RWPE2 (cell line): ENCODE data around the gene TMEM131L.
"Not testable (repeated sequence)": the region's sequence is repeated elsewhere in the genome, so short reads cannot be mapped to it uniquely, and the experiment has no call there.

Experiments
- ATAC-seq: fragments of 200-7000 bp; cut with Tn5 transposase; 3 replicates; pipeline ENCODE4 v1.9.1; 2021; ENCODE audit warnings: low read depth
- DNase-seq: peaks from one replicate; pipeline ENCODE4 v3.0.0-alpha.2; 2020; ENCODE audit warnings: low spot score
- H3K27ac ChIP-seq: fragments of 450-650 bp; 2 replicates; pipeline ENCODE4 v1.5.1; 2017; ENCODE audit warnings: mild to moderate bottlenecking; ENCODE audit not compliant: poor library complexity, severe bottlenecking
- H3K27me3 ChIP-seq: fragments of 250-450 bp; sonication (Bioruptor Pico); 2 replicates; pipeline ENCODE4 v1.5.1; 2021; ENCODE audit warnings: mild to moderate bottlenecking, moderate library complexity; ENCODE audit not compliant: insufficient read depth, poor library complexity, severe bottlenecking
- H3K36me3 ChIP-seq: fragments of 250-450 bp; sonication (Bioruptor Pico); 2 replicates; pipeline ENCODE4 v1.5.1; 2020; ENCODE audit warnings: low read depth, mild to moderate bottlenecking, moderate library complexity
- H3K4me1 ChIP-seq: fragments of 250-450 bp; sonication (Bioruptor Pico); 2 replicates; pipeline ENCODE4 v1.5.1; 2021; ENCODE audit warnings: mild to moderate bottlenecking, moderate library complexity; ENCODE audit not compliant: insufficient read depth, poor library complexity, severe bottlenecking
- H3K4me3 ChIP-seq: fragments of 250-450 bp; sonication (Bioruptor Pico); 2 replicates; pipeline ENCODE4 v1.5.1; 2021; ENCODE audit warnings: mild to moderate bottlenecking, moderate library complexity; ENCODE audit not compliant: severe bottlenecking
- H3K9me3 ChIP-seq: fragments of 250-450 bp; sonication (Bioruptor Pico); 2 replicates; pipeline ENCODE4 v1.5.1; 2021; ENCODE audit warnings: mild to moderate bottlenecking, moderate library complexity; ENCODE audit not compliant: severe bottlenecking
- TF ChIP-seq, protein P1 (sequence below): fragments of 450-650 bp; IDR thresholded peaks from one replicate; pipeline ENCODE4 v1.5.1; 2017; ENCODE audit warnings: mild to moderate bottlenecking, moderate library complexity; ENCODE audit not compliant: poor library complexity, severe bottlenecking

The TMEM131L gene

DNA sequence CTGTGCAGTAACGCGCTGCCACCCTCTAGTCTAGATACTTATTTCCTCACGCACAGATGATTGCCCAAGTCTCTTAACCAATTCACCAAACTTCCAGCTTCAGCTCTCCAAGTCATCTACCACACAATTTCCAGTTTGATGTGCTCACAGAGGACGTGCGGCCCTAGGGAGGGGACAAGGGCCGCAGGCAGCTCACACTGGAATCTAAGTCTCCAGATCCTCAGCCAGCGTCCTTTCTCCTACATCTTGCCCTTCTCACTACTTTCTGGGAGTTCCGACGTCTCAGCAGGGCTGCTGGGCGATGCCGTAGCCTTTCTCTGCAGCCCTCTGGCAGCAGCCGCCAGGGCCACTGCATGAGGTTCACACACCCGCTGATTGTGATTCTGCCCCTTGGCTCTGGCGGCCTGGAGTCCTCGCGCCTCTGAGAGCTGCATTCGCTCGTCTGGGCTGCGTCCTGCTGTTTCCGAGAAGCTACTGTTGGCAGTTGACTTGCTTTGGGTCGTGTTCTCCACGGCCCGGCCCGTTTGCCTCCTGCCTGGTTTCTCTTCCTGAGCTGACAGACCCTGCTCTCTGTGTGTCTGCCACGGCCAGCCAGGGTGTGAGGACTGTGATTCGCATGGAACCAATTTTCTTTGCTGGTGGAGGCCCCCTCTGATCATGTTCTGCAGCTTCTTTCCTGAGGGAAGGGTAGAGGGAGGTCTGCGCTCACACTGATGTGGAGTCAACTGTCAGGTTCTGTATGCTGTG lies 14.1 kb upstream of the TMEM131L start:
- no peak for ATAC-seq
- H3K9me3 ChIP-seq = no peaks in the 10 kb centered on the region
- H3K27me3 ChIP-seq = no peaks in the 10 kb centered on the region
- peaks cover 4% of the 10 kb centered on the region for H3K4me1 ChIP-seq
- H3K36me3 ChIP-seq = no peaks in the 10 kb centered on the region
- DNase-seq = no peak
- TF ChIP-seq, protein P1, sequence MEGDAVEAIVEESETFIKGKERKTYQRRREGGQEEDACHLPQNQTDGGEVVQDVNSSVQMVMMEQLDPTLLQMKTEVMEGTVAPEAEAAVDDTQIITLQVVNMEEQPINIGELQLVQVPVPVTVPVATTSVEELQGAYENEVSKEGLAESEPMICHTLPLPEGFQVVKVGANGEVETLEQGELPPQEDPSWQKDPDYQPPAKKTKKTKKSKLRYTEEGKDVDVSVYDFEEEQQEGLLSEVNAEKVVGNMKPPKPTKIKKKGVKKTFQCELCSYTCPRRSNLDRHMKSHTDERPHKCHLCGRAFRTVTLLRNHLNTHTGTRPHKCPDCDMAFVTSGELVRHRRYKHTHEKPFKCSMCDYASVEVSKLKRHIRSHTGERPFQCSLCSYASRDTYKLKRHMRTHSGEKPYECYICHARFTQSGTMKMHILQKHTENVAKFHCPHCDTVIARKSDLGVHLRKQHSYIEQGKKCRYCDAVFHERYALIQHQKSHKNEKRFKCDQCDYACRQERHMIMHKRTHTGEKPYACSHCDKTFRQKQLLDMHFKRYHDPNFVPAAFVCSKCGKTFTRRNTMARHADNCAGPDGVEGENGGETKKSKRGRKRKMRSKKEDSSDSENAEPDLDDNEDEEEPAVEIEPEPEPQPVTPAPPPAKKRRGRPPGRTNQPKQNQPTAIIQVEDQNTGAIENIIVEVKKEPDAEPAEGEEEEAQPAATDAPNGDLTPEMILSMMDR = no peak
- no peak overlapping the region for H3K27ac ChIP-seq
- no peak overlapping the region for H3K4me3 ChIP-seq

DNA sequence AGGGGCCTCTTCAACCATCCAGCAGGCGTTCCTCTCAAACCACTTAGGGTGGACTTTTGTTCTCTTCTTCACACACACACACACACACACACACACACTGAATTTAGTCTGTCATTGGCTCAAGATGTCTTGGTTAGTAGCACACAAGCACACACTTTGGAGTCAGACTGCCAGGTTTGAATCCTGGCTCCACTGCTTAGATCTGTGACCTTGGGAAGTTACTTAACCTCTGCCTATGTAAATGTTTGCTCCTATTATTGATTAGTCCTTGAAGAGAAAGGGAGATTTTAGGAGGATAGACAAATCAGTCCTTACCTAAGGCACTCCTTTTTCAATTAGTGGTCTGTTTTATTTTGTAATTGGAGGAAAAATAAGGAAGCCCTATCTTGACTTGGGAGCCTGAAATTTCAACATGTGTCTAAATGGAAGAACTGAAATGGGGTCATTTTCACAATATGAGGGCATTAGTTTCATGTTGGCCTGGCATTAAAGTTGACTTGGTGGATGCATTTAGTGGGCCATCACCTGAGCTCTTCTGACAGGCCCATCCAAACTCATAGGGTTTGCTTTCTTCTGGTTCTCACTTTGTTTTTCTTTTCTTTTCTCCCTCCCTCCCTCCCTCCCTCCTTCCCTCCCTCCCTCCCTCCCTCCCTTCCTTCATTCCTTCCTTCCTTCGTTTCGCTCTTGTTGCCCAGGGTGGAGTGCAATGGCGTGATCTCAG lies 13.3 kb upstream of the TMEM131L start:
- TF ChIP-seq, protein P1 = no peak
- peaks cover 4% of the 10 kb centered on the region for H3K4me1 ChIP-seq
- no peak for ATAC-seq

DNA sequence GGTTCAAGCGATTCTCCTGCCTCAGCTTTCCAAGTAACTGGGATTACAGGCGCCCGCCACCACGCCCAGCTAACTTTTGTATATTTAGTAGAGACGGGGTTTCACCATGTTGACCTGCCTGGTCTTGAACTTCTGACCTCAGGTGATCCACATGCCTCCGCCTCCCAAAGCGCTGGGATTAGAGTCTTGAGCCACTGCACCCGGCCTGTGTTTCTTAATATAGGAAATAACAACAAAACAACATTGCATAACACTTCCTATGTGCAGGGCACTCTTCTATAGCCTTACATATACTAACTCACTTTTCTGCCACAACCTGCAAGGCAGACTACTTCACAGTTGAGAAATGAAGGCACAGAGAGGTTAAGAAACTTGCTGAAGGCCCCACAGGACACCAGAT lies 12.8 kb upstream of the TMEM131L start:
- TF ChIP-seq, protein P1 = no peak
- H3K4me3 ChIP-seq = no peak overlapping the region
- no peak overlapping the region for H3K27ac ChIP-seq
- no peaks in the 10 kb centered on the region for H3K9me3 ChIP-seq
- no peaks in the 10 kb centered on the region for H3K4me1 ChIP-seq
- H3K27me3 ChIP-seq = no peaks in the 10 kb centered on the region
- no peak for DNase-seq
- ATAC-seq = no peak
- H3K36me3 ChIP-seq = no peaks in the 10 kb centered on the region

More for the DNA sequence above, 13.3 kb upstream of the TMEM131L start:
- Histone ChIP-seq H3K36me3 (no peaks in the 10 kb centered on the region), H3K9me3 (no peaks in the 10 kb centered on the region), H3K27me3 (no peaks in the 10 kb centered on the region), H3K27ac (no peak overlapping the region), H3K4me3 (no peak overlapping the region)
- DNase-seq = no peak

DNA sequence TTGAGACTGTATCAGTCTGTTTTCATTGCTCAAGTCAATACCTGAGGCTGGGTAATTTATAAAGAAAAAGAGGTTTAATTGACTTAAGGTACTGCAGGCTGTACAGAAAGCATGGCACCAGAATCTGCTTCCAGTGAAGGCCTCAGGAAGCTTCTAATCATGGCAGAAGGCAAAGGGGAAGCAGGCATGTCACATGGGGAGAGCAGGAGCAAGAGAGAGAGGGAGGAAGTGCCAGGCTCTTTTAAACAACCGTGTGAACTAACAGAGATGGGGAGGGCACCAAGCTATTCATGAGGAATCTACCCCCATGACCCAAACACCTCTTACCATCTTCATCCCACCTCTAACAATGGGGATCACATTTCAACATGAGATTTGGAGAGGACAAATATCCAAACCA lies 7.2 kb upstream of the TMEM131L start:
- Histone ChIP-seq H3K4me1 (no peaks in the 10 kb centered on the region), H3K9me3 (no peaks in the 10 kb centered on the region), H3K27ac (no peak overlapping the region), H3K36me3 (no peaks in the 10 kb centered on the region), H3K27me3 (no peaks in the 10 kb centered on the region), H3K4me3 (no peak overlapping the region)
- ATAC-seq = no peak
- TF ChIP-seq, protein P1 = no peak
- DNase-seq = no peak

DNA sequence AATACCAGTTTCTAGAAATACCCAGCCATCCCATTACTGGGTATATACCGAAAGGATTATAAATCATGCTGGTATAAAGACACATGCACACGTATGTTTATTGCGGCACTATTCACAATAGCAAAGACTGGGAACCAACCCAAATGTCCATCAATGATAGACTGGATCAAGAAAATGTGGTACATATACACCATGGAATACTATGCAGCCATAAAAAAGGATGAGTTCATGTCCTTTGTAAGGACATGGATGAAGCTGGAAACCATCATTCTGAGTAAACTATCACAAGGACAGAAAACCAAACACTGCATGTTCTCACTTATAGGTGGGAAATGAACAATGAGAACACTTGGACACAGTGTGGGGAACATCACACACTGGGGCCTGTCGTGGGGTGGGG lies 4.6 kb upstream of the TMEM131L start:
- not testable (repeated sequence) for H3K4me3 ChIP-seq, H3K9me3 ChIP-seq, H3K27me3 ChIP-seq, H3K27ac ChIP-seq, H3K36me3 ChIP-seq, H3K4me1 ChIP-seq, ATAC-seq, DNase-seq
